Prostate gland (tissue), 2 donors: ENCODE data around the gene VAV3. TPM values are rescaled to one million over a fixed set of nuclear protein-coding genes. Genes with fewer than 3 reads are reported as not detected.

Experiments used
- DNase-seq: peaks from one replicate; pipeline ENCODE4 v3.0.0-alpha.2; 2019; ENCODE audit warnings: low spot score
- H3K27ac ChIP-seq, 2 donors: fragments of 200-600 bp; sonication (generic); 2 replicates each; pipeline ENCODE4 v1.5.1; 2017 to 2019
- H3K27me3 ChIP-seq: fragments of 200-600 bp; sonication (generic); replicated peaks from 2 replicates; pipeline ENCODE4 v1.5.1; 2019; ENCODE audit not compliant: insufficient read depth
- H3K36me3 ChIP-seq, 2 donors: fragments of 200-600 bp; sonication (generic); 1 replicate in 1 of 2; 2 replicates in 1 of 2; pipeline versions ENCODE4 v1.5.1 to v1.8.1; 2017 to 2019
- H3K4me1 ChIP-seq: fragments of 200-600 bp; sonication (generic); replicated peaks from 2 replicates; pipeline ENCODE4 v1.5.1; 2019
- H3K4me3 ChIP-seq, 2 donors: fragments of 200-600 bp; sonication (generic); 2 replicates each; pipeline ENCODE4 v1.5.1; 2017 to 2019
- H3K9me3 ChIP-seq: fragments of 200-600 bp; sonication (generic); 2 replicates; pipeline ENCODE4 v1.5.1; 2017
- POLR2A ChIP-seq: fragments of 450-650 bp; IDR thresholded peaks from one replicate; pipeline ENCODE4 v1.6.1; 2016; ENCODE audit warnings: antibody characterized with exemption, mild to moderate bottlenecking
- POLR2AphosphoS5 ChIP-seq: sonication (generic); formaldehyde crosslinking; IDR thresholded peaks from one replicate; pipeline ENCODE4 v1.6.1; 2017; ENCODE audit warnings: antibody characterized with exemption
- WGBS: methylation state at CpG from one replicate; pipeline ENCODE4 v1.1.5; 2018; 5-methylcytosine and 5-hydroxymethylcytosine counted together
- intact Hi-C: fragments of 100-400 bp; cut with DNase I; formaldehyde crosslinking; loops from one replicate; pipeline ENCODE4 v1.14.2; 2022
- total RNA-seq, 2 donors: library from RNA; depleted of rRNA; stranded (reverse); fragments of >200 nt; gene quantifications; one replicate each; pipeline ENCODE4 v1.1.0, GENCODE V29; 2016
- TF ChIP-seq, protein P1 (sequence below), 4 experiments: fragments of 200-600 bp in 2 of 4; fragments of 450-650 bp in 2 of 4; sonication (generic) in 2 of 4; IDR thresholded peaks; 1 replicate in 3 of 4; 2 replicates in 1 of 4; pipeline ENCODE4 v1.5.1; 2016 to 2019; ENCODE audit warnings: antibody characterized with exemption in 4 of 4, mild to moderate bottlenecking in 2 of 4, moderate library complexity in 2 of 4

Gene VAV3
- total RNA-seq, 2 donors from 2014 or later, result 14.5 TPM

DNA sequence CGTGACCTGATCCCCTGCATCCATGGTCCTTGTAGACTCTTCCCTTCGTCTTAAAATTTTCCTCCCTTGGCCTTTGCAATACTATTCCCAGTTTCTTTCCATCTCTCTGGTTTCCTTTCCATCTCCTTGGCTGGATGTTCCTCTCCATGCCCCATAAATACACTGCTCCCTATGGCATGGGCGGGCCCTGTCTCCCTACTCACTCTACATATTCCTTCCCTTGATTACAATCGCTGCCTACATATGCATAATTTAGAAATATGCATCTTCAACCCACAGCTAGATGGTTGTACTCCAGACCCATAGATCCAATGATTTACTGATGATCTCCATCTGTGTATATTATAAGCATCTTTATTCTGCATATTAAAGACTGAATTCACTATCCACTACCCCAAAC is 419.1 kb downstream of the VAV3 start:
- Histone ChIP-seq H3K4me3 (no peak overlapping the region), H3K36me3 (no peaks in the 10 kb centered on the region), H3K9me3 (no peaks in the 10 kb centered on the region), H3K27me3 (no peaks in the 10 kb centered on the region), H3K27ac (no peak overlapping the region), H3K4me1 (no peaks in the 10 kb centered on the region)
- TF ChIP-seq POLR2AphosphoS5 (no peak), POLR2A (no peak)
- TF ChIP-seq, protein P1, sequence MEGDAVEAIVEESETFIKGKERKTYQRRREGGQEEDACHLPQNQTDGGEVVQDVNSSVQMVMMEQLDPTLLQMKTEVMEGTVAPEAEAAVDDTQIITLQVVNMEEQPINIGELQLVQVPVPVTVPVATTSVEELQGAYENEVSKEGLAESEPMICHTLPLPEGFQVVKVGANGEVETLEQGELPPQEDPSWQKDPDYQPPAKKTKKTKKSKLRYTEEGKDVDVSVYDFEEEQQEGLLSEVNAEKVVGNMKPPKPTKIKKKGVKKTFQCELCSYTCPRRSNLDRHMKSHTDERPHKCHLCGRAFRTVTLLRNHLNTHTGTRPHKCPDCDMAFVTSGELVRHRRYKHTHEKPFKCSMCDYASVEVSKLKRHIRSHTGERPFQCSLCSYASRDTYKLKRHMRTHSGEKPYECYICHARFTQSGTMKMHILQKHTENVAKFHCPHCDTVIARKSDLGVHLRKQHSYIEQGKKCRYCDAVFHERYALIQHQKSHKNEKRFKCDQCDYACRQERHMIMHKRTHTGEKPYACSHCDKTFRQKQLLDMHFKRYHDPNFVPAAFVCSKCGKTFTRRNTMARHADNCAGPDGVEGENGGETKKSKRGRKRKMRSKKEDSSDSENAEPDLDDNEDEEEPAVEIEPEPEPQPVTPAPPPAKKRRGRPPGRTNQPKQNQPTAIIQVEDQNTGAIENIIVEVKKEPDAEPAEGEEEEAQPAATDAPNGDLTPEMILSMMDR (IDR thresholded peaks at IDR 0.05), result no peak
- 98% methylated on average over 4 of the region's 4 CpGs for WGBS
- DNase-seq, result no peak
- intact Hi-C loops, result no loop called here

DNA sequence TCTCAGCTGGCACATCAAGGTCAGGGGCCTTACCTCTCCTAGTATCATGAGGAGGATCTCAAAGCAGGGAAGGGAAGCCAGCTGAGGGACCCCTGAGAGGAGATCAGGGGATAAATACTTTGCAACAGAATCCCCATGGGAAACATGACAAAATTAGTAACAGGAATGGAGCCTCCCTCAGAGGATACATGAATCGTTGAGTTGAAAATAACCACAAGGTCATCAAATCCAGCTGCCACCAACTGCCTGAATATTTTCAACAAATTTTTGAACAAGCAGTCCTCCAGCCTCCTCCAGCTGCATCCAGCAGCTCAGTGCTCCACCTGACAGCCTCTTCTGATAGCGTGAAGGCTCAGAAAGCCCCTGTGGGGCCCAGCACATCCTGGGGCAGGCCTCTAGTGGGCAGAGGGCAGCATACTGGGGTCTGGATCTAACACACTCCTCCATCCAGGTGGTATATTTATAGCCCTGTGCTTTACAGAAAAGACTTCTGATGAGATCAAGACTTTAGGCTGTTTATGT is 419.9 kb downstream of the VAV3 start:
- TF ChIP-seq POLR2AphosphoS5, result no peak
- TF ChIP-seq POLR2A, result no peak
- TF ChIP-seq, protein P1 (IDR thresholded peaks at IDR 0.05), result no peak
- no peak overlapping the region for H3K4me3 ChIP-seq
- 77% methylated on average over 2 of the region's 2 CpGs for WGBS

DNA sequence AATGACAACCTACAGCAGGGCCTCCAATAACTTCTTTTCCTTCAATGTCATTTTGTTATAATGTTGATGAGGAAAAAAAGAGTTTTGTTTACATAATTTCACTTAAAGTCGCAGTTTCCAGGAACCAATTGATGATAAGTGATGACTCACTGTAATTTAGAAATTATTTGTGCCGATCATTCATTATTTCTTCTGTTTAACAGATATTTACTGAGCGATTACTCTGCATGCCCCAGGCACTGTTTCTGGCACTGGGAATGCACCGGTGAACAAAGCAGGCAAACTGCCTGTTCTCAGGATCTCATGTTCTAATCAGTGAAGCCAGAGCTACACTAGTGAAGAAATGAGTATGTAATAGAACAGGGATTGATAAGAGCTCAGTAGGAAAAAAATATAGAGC is 420.7 kb downstream of the VAV3 start:
- no peaks in the 10 kb centered on the region for H3K9me3 ChIP-seq
- no peaks in the 10 kb centered on the region for H3K27me3 ChIP-seq
- TF ChIP-seq, protein P1 (IDR thresholded peaks at IDR 0.05), result no peak
- no peak for TF ChIP-seq POLR2AphosphoS5
- no peak for TF ChIP-seq POLR2A
- no peaks in the 10 kb centered on the region for H3K4me1 ChIP-seq
- no peak for DNase-seq
- no peak overlapping the region for H3K4me3 ChIP-seq
- WGBS, result 40% methylated on average over 4 of the region's 4 CpGs
- H3K36me3 ChIP-seq, result no peaks in the 10 kb centered on the region
- intact Hi-C loops, result no loop called here
- no peak overlapping the region for H3K27ac ChIP-seq

More for the DNA sequence above, 419.9 kb downstream of the VAV3 start:
- no peaks in the 10 kb centered on the region for H3K4me1 ChIP-seq
- intact Hi-C loops, result no loop called here
- no peaks in the 10 kb centered on the region for H3K9me3 ChIP-seq
- no peaks in the 10 kb centered on the region for H3K36me3 ChIP-seq
- no peak for DNase-seq
- no peaks in the 10 kb centered on the region for H3K27me3 ChIP-seq
- no peak overlapping the region for H3K27ac ChIP-seq

DNA sequence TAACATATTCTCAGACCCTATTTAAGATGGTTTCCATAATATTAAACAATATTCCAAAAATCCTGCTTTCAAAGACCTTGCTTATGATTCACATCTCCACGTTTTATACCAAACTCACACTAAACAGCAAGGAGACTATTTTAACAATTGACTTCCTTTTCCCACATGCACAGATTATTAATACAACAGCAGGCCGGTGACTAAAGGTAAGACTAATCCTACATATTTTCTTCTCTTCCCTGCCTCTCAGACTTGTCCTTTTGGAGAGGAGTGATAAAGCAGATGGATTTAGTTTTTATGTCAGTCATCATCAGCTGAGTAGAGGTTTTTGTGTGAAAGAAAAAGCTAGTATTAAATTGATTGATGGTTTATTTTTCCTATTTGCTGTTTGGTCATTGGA is 423.6 kb downstream of the VAV3 start:
- DNase-seq, result no peak
- WGBS, result 92% methylated on average over 2 of the region's 2 CpGs
- intact Hi-C loops, result no loop called here

DNA sequence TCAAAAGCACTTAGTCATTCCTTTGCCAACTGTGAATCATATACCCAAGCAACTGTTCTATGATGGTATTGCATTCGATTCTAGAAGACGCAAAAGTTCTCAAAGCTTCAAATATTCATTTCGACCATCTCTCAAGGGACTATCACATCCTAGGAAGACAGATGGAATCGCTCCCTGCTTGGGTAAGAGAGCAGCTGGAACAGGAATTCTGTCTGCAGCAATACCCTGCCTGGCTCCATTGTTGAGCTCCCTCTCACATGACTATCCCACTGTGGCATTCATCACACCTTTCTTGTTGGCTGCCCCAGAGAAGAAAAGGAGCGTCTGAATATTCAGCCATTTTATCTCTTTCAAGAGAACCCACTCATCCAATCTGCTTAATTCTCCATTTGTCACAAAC is 426.5 kb downstream of the VAV3 start:
- no peaks in the 10 kb centered on the region for H3K27me3 ChIP-seq
- TF ChIP-seq, protein P1 (IDR thresholded peaks at IDR 0.05), result no peak
- TF ChIP-seq POLR2A (no peak), POLR2AphosphoS5 (no peak)
- no peak for DNase-seq
- peaks cover 3% of the 10 kb centered on the region for H3K4me1 ChIP-seq
- 96% methylated on average over 5 of the region's 5 CpGs for WGBS
- H3K36me3 ChIP-seq, result no peaks in the 10 kb centered on the region
- H3K27ac ChIP-seq, result no peak overlapping the region
- no peak overlapping the region for H3K4me3 ChIP-seq
- no peaks in the 10 kb centered on the region for H3K9me3 ChIP-seq
- intact Hi-C loops, result loop anchor here (10.0 kb wide), 1 partner anchor 206 kb away; no protein-coding TSS in a partner anchor

More for the DNA sequence above, 423.6 kb downstream of the VAV3 start:
- no peak overlapping the region for H3K27ac ChIP-seq
- H3K36me3 ChIP-seq, result no peaks in the 10 kb centered on the region
- H3K4me1 ChIP-seq, result no peaks in the 10 kb centered on the region
- H3K9me3 ChIP-seq, result no peaks in the 10 kb centered on the region
- H3K4me3 ChIP-seq, result no peak overlapping the region
- TF ChIP-seq, protein P1 (IDR thresholded peaks at IDR 0.05), result no peak
- TF ChIP-seq POLR2A (no peak), POLR2AphosphoS5 (no peak)
- H3K27me3 ChIP-seq, result no peaks in the 10 kb centered on the region
